Activated T-helper 17 cell treated with anti-CD3 and anti-CD28 coated beads, Interleukin-2, amount 50 U/mL, for 72 hours (primary cell): ENCODE results near the gene SUSD4. TPM values are rescaled to one million over a fixed set of nuclear protein-coding genes. Genes with fewer than 3 reads are reported as not detected.

ENCODE experiments used
- ATAC-seq: fragments of 150-1000 bp; cut with Tn5 transposase; replicated peaks from 2 replicates; pipeline ENCODE4 v1.10.0; 2021; ENCODE audit warnings: mild to moderate bottlenecking, moderate library complexity
- H3K27ac Mint-ChIP-seq: one replicate; pipeline ENCODE4 v1.8.0; 2022; ENCODE audit warnings: mixed read lengths
- H3K27me3 Mint-ChIP-seq: one replicate; pipeline ENCODE4 v1.8.0; 2022; ENCODE audit warnings: mixed read lengths
- H3K36me3 Mint-ChIP-seq: one replicate; pipeline ENCODE4 v1.8.0; 2022; ENCODE audit warnings: low read depth, mild to moderate bottlenecking, mixed read lengths
- H3K4me1 Mint-ChIP-seq: one replicate; pipeline ENCODE4 v1.8.0; 2022; ENCODE audit warnings: mixed read lengths
- H3K4me3 Mint-ChIP-seq: one replicate; pipeline ENCODE4 v1.8.0; 2022; ENCODE audit warnings: mild to moderate bottlenecking, mixed read lengths
- H3K9me3 Mint-ChIP-seq: one replicate; pipeline ENCODE4 v1.8.0; 2022; ENCODE audit warnings: mixed read lengths
- total RNA-seq, 2 donors: library from RNA; stranded (reverse); gene quantifications; one replicate each; pipeline ENCODE4 v1.2.3, GENCODE V29; 2022

SUSD4 gene
- total RNA-seq, 2 donors from 2014 or later, result 0.11 to 0.42 TPM

DNA sequence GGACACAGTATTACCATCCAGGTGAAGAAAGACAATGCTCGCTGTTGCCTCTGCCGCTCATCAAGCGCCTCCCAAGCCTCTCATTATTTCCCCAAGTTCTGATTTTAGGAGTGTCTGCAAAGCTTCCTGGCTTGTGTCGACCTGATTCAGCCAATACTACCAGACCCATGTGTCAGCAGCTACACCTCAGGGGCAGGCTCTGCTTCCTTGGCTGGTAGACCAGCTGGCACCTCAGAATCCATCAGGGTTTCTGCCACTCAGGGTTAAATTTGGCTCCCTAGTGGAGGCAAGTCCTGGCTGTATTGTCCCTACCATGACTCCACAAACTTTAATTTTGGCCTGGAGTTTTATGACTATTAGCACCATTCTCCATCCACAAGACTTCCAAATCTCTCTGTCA is 35.4 kb downstream of the SUSD4 start:
- no peaks in the 10 kb centered on the region for H3K27me3 Mint-ChIP-seq
- H3K36me3 Mint-ChIP-seq, result no peaks in the 10 kb centered on the region
- no peaks in the 10 kb centered on the region for H3K9me3 Mint-ChIP-seq
- no peak overlapping the region for H3K4me3 Mint-ChIP-seq
- ATAC-seq, result no peak
- H3K4me1 Mint-ChIP-seq, result peaks cover 7% of the 10 kb centered on the region
- no peak overlapping the region for H3K27ac Mint-ChIP-seq

DNA sequence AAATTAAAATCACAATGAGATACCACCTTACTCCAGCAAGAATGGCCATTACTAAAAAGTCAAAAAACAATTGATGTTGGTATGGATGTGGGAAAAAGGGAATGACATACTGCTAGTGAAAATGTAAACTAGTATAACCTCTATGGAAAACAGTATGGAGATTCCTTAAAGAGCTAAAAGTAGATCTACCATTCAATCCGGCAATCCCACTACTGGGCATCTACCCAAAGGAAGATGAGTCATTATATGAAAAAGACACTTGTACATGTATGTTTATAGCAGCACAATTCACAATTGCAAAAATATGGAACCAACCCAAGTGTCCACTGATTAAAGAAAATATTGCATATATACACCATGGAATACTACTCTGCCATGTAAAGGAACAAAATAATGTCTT is 37.2 kb downstream of the SUSD4 start:
- H3K4me3 Mint-ChIP-seq, result no peak overlapping the region
- peaks cover 21% of the 10 kb centered on the region for H3K4me1 Mint-ChIP-seq
- H3K36me3 Mint-ChIP-seq, result no peaks in the 10 kb centered on the region
- no peaks in the 10 kb centered on the region for H3K9me3 Mint-ChIP-seq
- no peak overlapping the region for H3K27ac Mint-ChIP-seq
- ATAC-seq, result no peak
- H3K27me3 Mint-ChIP-seq, result no peaks in the 10 kb centered on the region

DNA sequence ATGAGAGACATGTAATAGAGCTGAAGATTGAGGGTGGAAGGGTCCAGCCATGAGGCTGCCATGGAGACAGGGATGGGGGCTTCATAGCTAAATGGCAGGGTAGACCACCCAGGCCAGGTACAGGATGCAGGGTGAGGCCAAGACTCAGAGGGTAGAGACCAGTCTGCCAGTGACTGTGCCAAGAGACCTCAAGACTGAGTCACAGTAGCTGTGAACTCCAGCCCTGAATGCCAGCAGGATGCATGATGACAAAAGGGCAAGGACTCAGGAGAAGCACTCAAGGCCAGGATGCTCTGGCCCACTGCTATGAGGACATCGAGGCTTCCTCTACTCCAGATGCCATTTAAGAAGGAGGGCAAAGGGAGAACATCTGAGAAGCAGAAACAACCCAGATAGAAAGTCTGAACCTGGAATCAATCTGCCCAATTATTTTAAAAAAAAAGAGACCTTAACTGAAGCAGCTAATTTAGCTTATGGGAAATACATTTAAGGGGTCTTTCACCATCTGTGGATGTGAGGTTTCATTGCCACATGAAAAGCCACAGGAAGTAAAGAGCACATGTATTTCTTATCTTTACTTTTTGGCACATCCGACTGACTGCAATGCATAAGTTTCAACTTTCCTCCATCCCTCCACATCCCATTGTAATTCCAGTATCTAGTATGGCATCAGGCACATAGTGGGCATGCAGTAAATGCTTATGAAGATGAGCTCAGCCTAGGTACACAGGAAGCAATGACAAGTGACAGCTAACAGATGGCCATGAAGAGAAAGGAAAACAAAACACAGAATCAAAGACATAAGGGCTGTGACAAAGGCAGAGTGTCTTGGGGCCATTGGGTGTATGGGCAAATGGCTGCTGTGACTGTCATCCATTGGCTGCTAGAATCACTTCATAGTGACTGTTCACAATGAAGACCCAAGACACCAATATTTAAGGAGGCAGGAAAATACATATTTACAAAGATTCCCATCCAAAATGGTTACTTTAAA is 40.2 kb downstream of the SUSD4 start:
- Mint-ChIP-seq H3K27me3 (no peaks in the 10 kb centered on the region), H3K4me1 (peaks cover 21% of the 10 kb centered on the region), H3K4me3 (peak overlapping the region; percentile 16), H3K36me3 (no peaks in the 10 kb centered on the region), H3K9me3 (no peaks in the 10 kb centered on the region), H3K27ac (no peak overlapping the region)
- ATAC-seq, result peak; percentile 78

GRCh38 chr1:223322868-223323267 is 41.1 kb downstream of the SUSD4 start:
- H3K4me1 Mint-ChIP-seq, result peaks cover 21% of the 10 kb centered on the region
- no peaks in the 10 kb centered on the region for H3K36me3 Mint-ChIP-seq
- no peaks in the 10 kb centered on the region for H3K27me3 Mint-ChIP-seq
- H3K4me3 Mint-ChIP-seq, result peak overlapping the region; percentile 15
- H3K9me3 Mint-ChIP-seq, result no peaks in the 10 kb centered on the region
- peak overlapping the region; percentile 71 for H3K27ac Mint-ChIP-seq
- ATAC-seq, result no peak

DNA sequence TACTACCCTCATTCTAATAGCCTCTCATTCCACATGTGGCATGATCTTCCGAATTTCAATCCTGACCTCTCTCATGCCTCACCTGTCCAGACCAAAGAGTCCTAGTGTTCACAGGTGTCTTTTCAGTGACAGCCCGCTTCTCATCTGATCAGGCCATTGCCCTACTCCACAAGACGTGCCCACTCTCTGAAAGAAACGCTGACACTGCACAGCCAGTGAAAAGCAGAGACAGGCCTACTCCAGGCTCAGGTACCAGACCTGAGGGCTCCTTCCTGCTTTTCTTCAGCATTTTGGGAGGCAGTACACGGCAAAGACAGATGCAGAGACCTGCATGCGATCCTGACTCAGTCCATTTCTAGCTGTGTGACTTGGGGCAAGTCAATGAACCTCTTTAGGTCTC is 43.0 kb downstream of the SUSD4 start:
- H3K27me3 Mint-ChIP-seq, result no peaks in the 10 kb centered on the region
- no peaks in the 10 kb centered on the region for H3K9me3 Mint-ChIP-seq
- no peak overlapping the region for H3K27ac Mint-ChIP-seq

GRCh38 chr1:223319905-223320580 is 43.9 kb downstream of the SUSD4 start:
- Mint-ChIP-seq H3K4me1 (peaks cover 29% of the 10 kb centered on the region), H3K27ac (no peak overlapping the region), H3K4me3 (no peak overlapping the region), H3K27me3 (no peaks in the 10 kb centered on the region), H3K36me3 (no peaks in the 10 kb centered on the region), H3K9me3 (no peaks in the 10 kb centered on the region)
- no peak for ATAC-seq

More for the DNA sequence above, 43.0 kb downstream of the SUSD4 start:
- Mint-ChIP-seq H3K4me3 (no peak overlapping the region), H3K4me1 (peaks cover 23% of the 10 kb centered on the region), H3K36me3 (no peaks in the 10 kb centered on the region)
- no peak for ATAC-seq

DNA sequence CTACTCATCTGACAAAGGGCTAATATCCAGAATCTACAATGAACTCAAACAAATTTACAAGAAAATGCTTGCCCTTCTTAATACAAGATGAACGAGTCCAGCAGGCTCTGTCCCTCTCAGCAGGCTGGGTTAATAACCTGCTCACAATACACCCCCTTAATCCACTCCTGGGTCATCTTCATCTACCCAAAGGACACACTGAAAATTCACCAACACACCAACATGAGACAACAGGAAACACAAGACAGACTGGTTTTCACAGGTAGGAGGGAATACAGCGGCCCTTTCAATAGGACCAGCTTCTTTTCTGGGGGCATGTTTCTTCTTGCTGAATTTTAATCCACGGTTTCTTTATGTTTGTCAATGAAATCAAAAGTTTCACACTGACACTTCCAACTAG is 44.6 kb downstream of the SUSD4 start:
- H3K4me3 Mint-ChIP-seq, result no peak overlapping the region
- H3K27ac Mint-ChIP-seq, result no peak overlapping the region
- H3K4me1 Mint-ChIP-seq, result peaks cover 29% of the 10 kb centered on the region
- no peak for ATAC-seq
- no peaks in the 10 kb centered on the region for H3K36me3 Mint-ChIP-seq
- no peaks in the 10 kb centered on the region for H3K27me3 Mint-ChIP-seq
- H3K9me3 Mint-ChIP-seq, result no peaks in the 10 kb centered on the region

DNA sequence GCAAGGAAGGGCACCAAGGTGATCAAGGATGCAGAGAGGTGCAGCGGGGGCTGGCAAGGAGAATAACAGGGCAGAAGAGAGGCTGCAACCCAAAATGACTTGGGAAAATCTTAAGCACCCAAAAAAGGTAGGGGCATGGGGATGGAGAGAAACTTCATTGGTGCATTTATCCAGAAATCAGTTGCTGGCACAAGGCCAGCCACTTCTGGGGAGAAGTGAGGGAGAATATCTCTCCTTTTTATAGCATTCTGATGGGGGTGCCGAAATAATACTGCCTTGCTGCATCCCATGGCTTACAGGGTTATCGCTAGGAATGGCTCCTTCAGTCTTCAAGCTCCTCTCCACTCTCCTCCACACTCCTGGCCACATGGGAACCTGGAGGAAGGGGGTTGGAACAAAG is 47.9 kb downstream of the SUSD4 start:
- H3K27me3 Mint-ChIP-seq, result no peaks in the 10 kb centered on the region
- no peaks in the 10 kb centered on the region for H3K9me3 Mint-ChIP-seq
- ATAC-seq, result no peak
- H3K4me3 Mint-ChIP-seq, result no peak overlapping the region
- no peaks in the 10 kb centered on the region for H3K36me3 Mint-ChIP-seq
- H3K27ac Mint-ChIP-seq, result no peak overlapping the region
- peaks cover 8% of the 10 kb centered on the region for H3K4me1 Mint-ChIP-seq

GRCh38 chr1:223315665-223316064 is 48.3 kb downstream of the SUSD4 start:
- no peaks in the 10 kb centered on the region for H3K9me3 Mint-ChIP-seq
- H3K4me3 Mint-ChIP-seq, result no peak overlapping the region
- no peaks in the 10 kb centered on the region for H3K36me3 Mint-ChIP-seq
- H3K4me1 Mint-ChIP-seq, result peaks cover 8% of the 10 kb centered on the region
- no peak for ATAC-seq
- no peak overlapping the region for H3K27ac Mint-ChIP-seq
- no peaks in the 10 kb centered on the region for H3K27me3 Mint-ChIP-seq

DNA sequence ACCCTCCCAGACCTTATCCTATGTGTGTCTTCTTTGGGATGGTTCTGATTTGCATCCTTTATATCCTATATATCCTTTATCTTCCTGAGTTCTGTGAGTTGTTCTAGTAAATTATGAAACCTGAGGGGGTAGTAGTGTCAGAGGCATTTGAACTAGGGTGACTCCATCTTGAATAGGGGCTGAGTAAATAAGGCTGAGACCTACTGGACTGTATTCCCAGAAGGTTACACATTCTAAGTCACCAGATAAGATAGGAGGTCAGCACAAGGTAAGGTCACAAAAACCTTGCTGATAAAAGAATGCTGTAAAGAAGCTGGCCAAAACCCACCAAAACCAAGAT is 50.6 kb downstream of the SUSD4 start:
- Mint-ChIP-seq H3K4me1 (peaks cover 11% of the 10 kb centered on the region), H3K4me3 (no peak overlapping the region), H3K27me3 (no peaks in the 10 kb centered on the region), H3K27ac (no peak overlapping the region), H3K9me3 (no peaks in the 10 kb centered on the region), H3K36me3 (no peaks in the 10 kb centered on the region)
- no peak for ATAC-seq

- H3K27me3 Mint-ChIP-seq, result no peaks in the 10 kb centered on the region
- peak; percentile 19 for ATAC-seq
- H3K4me1 Mint-ChIP-seq, result peaks cover 11% of the 10 kb centered on the region
- no peak overlapping the region for H3K27ac Mint-ChIP-seq
- no peak overlapping the region for H3K4me3 Mint-ChIP-seq
- no peaks in the 10 kb centered on the region for H3K36me3 Mint-ChIP-seq
- H3K9me3 Mint-ChIP-seq, result no peaks in the 10 kb centered on the region
These were observed 51.1 kb downstream of the SUSD4 start for GRCh38 chr1:223312705-223313414.

DNA sequence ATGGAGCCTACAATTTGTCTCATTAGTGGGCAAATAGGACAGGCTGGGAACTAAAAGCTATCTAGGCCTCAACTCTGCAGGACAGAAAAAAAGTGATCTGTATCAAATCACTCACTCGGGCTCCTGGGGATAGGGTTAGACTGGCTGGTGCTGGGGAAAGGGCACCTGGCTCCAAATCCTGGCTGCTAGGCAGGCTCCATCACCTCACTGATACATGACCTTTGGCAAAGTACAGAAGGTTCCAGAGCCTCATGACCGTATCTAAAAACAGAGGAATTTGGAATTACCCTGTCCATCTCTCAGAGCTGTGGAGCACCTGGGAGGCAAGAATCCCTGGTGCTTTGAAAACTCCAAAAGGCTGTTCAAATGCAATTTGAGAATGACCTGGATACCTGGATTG is 51.7 kb downstream of the SUSD4 start:
- Mint-ChIP-seq H3K27me3 (no peaks in the 10 kb centered on the region), H3K4me1 (peaks cover 11% of the 10 kb centered on the region), H3K4me3 (no peak overlapping the region), H3K36me3 (no peaks in the 10 kb centered on the region), H3K9me3 (no peaks in the 10 kb centered on the region), H3K27ac (no peak overlapping the region)
- ATAC-seq, result no peak

- Mint-ChIP-seq H3K9me3 (no peaks in the 10 kb centered on the region), H3K36me3 (no peaks in the 10 kb centered on the region), H3K4me1 (peaks cover 11% of the 10 kb centered on the region), H3K27ac (no peak overlapping the region), H3K4me3 (no peak overlapping the region), H3K27me3 (no peaks in the 10 kb centered on the region)
- ATAC-seq, result no peak
These were observed 52.1 kb downstream of the SUSD4 start for GRCh38 chr1:223311826-223312225.

- H3K27ac Mint-ChIP-seq, result no peak overlapping the region
- H3K4me3 Mint-ChIP-seq, result no peak overlapping the region
- peaks cover 3% of the 10 kb centered on the region for H3K9me3 Mint-ChIP-seq
- H3K36me3 Mint-ChIP-seq, result no peaks in the 10 kb centered on the region
- H3K4me1 Mint-ChIP-seq, result peaks cover 3% of the 10 kb centered on the region
- ATAC-seq, result no peak
- no peaks in the 10 kb centered on the region for H3K27me3 Mint-ChIP-seq
These were observed 55.8 kb downstream of the SUSD4 start for GRCh38 chr1:223308136-223308535.
